HEK293 (cell line): ENCODE data around the gene CYP11A1.

Source experiments
- BCL11A ChIP-seq: fragments of 450-650 bp; formaldehyde crosslinking; IDR thresholded peaks from 2 replicates; pipeline ENCODE4 v1.5.1; 2016; ENCODE audit warnings: low read depth, missing biosample characterization, missing genetic modification characterization
- EGR2 ChIP-seq: fragments of 450-650 bp; formaldehyde crosslinking; IDR thresholded peaks from 2 replicates; pipeline ENCODE4 v1.5.1; 2016; ENCODE audit warnings: low read depth, missing biosample characterization, missing genetic modification characterization
- KLF1 ChIP-seq: fragments of 450-650 bp; formaldehyde crosslinking; IDR thresholded peaks from 2 replicates; pipeline ENCODE4 v1.5.1; 2016; ENCODE audit warnings: missing biosample characterization, missing genetic modification characterization
- KLF10 ChIP-seq: fragments of 450-650 bp; IDR thresholded peaks from 2 replicates; pipeline ENCODE4 v1.5.1; 2018; ENCODE audit warnings: missing biosample characterization, mild to moderate bottlenecking, missing genetic modification characterization
- KLF16 ChIP-seq: fragments of 450-650 bp; formaldehyde crosslinking; IDR thresholded peaks from 2 replicates; pipeline ENCODE4 v1.5.1; 2017; ENCODE audit warnings: missing biosample characterization, missing genetic modification characterization
- SETDB1 ChIP-seq: IDR thresholded peaks from one replicate; pipeline ENCODE4 v1.6.1; 2017; ENCODE audit warnings: mild to moderate bottlenecking, low read length, moderate library complexity, mixed read lengths; ENCODE audit not compliant: insufficient read length
- SP2 ChIP-seq: fragments of 450-650 bp; formaldehyde crosslinking; IDR thresholded peaks from 2 replicates; pipeline ENCODE4 v1.5.1; 2016; ENCODE audit warnings: missing biosample characterization, missing genetic modification characterization
- SP7 ChIP-seq: fragments of 450-650 bp; formaldehyde crosslinking; IDR thresholded peaks from 2 replicates; pipeline ENCODE4 v1.5.1; 2016; ENCODE audit warnings: missing biosample characterization, missing genetic modification characterization
- WT1 ChIP-seq: fragments of 450-650 bp; formaldehyde crosslinking; IDR thresholded peaks from 2 replicates; pipeline ENCODE4 v1.5.1; 2016; ENCODE audit warnings: missing biosample characterization, missing genetic modification characterization
- ZBTB17 ChIP-seq: fragments of 450-650 bp; formaldehyde crosslinking; IDR thresholded peaks from 2 replicates; pipeline ENCODE4 v1.5.1; 2016; ENCODE audit warnings: missing biosample characterization, missing genetic modification characterization
- ZBTB20 ChIP-seq: fragments of 450-650 bp; formaldehyde crosslinking; IDR thresholded peaks from 2 replicates; pipeline ENCODE4 v1.5.1; 2016; ENCODE audit warnings: missing biosample characterization, missing genetic modification characterization
- ZBTB7A ChIP-seq: fragments of 450-650 bp; formaldehyde crosslinking; IDR thresholded peaks from 2 replicates; pipeline ENCODE4 v1.5.1; 2016; ENCODE audit warnings: low read depth, missing biosample characterization, missing genetic modification characterization
- ZBTB8A ChIP-seq: fragments of 450-650 bp; formaldehyde crosslinking; IDR thresholded peaks from 2 replicates; pipeline ENCODE4 v1.5.1; 2016; ENCODE audit warnings: missing biosample characterization, missing genetic modification characterization
- ZFP37 ChIP-seq: fragments of 450-650 bp; formaldehyde crosslinking; IDR thresholded peaks from 2 replicates; pipeline ENCODE4 v1.5.1; 2016; ENCODE audit warnings: missing biosample characterization, missing genetic modification characterization
- ZFP69B ChIP-seq: fragments of 450-650 bp; formaldehyde crosslinking; IDR thresholded peaks from 2 replicates; pipeline ENCODE4 v1.5.1; 2016; ENCODE audit warnings: missing biosample characterization, missing genetic modification characterization
- ZIC2 ChIP-seq: fragments of 450-650 bp; formaldehyde crosslinking; IDR thresholded peaks from 2 replicates; pipeline ENCODE4 v1.5.1; 2016; ENCODE audit warnings: missing biosample characterization, missing genetic modification characterization
- ZNF335 ChIP-seq: fragments of 450-650 bp; formaldehyde crosslinking; conservative IDR thresholded peaks from 2 replicates; pipeline ENCODE4 v1.5.1; 2016; ENCODE audit warnings: missing biosample characterization, missing genetic modification characterization
- ZNF341 ChIP-seq: fragments of 450-650 bp; formaldehyde crosslinking; IDR thresholded peaks from 2 replicates; pipeline ENCODE4; 2016; ENCODE audit warnings: low read depth, missing biosample characterization, missing genetic modification characterization
- ZNF398 ChIP-seq: fragments of 450-650 bp; formaldehyde crosslinking; IDR thresholded peaks from 2 replicates; pipeline ENCODE4 v1.5.1; 2017; ENCODE audit warnings: missing biosample characterization, missing genetic modification characterization
- ZNF404 ChIP-seq: fragments of 450-650 bp; formaldehyde crosslinking; IDR thresholded peaks from 2 replicates; pipeline ENCODE4 v1.5.1; 2017; ENCODE audit warnings: missing biosample characterization, missing genetic modification characterization
- ZNF423 ChIP-seq: fragments of 450-650 bp; formaldehyde crosslinking; IDR thresholded peaks from 2 replicates; pipeline ENCODE4 v1.5.1; 2016; ENCODE audit warnings: missing biosample characterization, missing genetic modification characterization
- ZNF473 ChIP-seq: fragments of 450-650 bp; formaldehyde crosslinking; IDR thresholded peaks from 2 replicates; pipeline ENCODE4 v1.5.1; 2017; ENCODE audit warnings: missing biosample characterization, missing genetic modification characterization
- ZNF596 ChIP-seq: fragments of 450-650 bp; IDR thresholded peaks from 2 replicates; pipeline ENCODE4 v1.5.0; 2018; ENCODE audit warnings: missing biosample characterization, mild to moderate bottlenecking, missing genetic modification characterization, moderate library complexity
- ZNF654 ChIP-seq: fragments of 450-650 bp; formaldehyde crosslinking; IDR thresholded peaks from 2 replicates; pipeline ENCODE4 v1.5.1; 2016; ENCODE audit warnings: low read depth, missing biosample characterization, missing genetic modification characterization
- ZNF777 ChIP-seq: fragments of 450-650 bp; formaldehyde crosslinking; IDR thresholded peaks from 2 replicates; pipeline ENCODE4 v1.5.1; 2017; ENCODE audit warnings: missing biosample characterization, missing genetic modification characterization, borderline replicate concordance
- ZSCAN16 ChIP-seq: fragments of 450-650 bp; formaldehyde crosslinking; IDR thresholded peaks from 2 replicates; pipeline ENCODE4 v1.5.1; 2016; ENCODE audit warnings: missing biosample characterization, missing genetic modification characterization
- ZSCAN18 ChIP-seq: fragments of 450-650 bp; formaldehyde crosslinking; IDR thresholded peaks from 2 replicates; pipeline ENCODE4 v1.5.1; 2016; ENCODE audit warnings: missing biosample characterization, missing genetic modification characterization
- ZSCAN30 ChIP-seq: fragments of 450-650 bp; IDR thresholded peaks from 2 replicates; pipeline ENCODE4 v1.5.1; 2018; ENCODE audit warnings: missing biosample characterization, mild to moderate bottlenecking, missing genetic modification characterization, moderate library complexity
- TF ChIP-seq, protein P1 (sequence below): fragments of 450-650 bp; formaldehyde crosslinking; IDR thresholded peaks from 2 replicates; pipeline ENCODE4 v1.5.1; 2016; ENCODE audit warnings: missing biosample characterization, missing genetic modification characterization
- TF ChIP-seq, protein P2 (sequence below): fragments of 450-650 bp; formaldehyde crosslinking; IDR thresholded peaks from 2 replicates; pipeline ENCODE4 v1.5.1; 2017; ENCODE audit warnings: missing biosample characterization, missing genetic modification characterization
- TF ChIP-seq, protein P3 (sequence below): fragments of 450-650 bp; formaldehyde crosslinking; IDR thresholded peaks from 2 replicates; pipeline ENCODE4 v1.5.1; 2016; ENCODE audit warnings: missing biosample characterization, missing genetic modification characterization

CYP11A1 gene

DNA sequence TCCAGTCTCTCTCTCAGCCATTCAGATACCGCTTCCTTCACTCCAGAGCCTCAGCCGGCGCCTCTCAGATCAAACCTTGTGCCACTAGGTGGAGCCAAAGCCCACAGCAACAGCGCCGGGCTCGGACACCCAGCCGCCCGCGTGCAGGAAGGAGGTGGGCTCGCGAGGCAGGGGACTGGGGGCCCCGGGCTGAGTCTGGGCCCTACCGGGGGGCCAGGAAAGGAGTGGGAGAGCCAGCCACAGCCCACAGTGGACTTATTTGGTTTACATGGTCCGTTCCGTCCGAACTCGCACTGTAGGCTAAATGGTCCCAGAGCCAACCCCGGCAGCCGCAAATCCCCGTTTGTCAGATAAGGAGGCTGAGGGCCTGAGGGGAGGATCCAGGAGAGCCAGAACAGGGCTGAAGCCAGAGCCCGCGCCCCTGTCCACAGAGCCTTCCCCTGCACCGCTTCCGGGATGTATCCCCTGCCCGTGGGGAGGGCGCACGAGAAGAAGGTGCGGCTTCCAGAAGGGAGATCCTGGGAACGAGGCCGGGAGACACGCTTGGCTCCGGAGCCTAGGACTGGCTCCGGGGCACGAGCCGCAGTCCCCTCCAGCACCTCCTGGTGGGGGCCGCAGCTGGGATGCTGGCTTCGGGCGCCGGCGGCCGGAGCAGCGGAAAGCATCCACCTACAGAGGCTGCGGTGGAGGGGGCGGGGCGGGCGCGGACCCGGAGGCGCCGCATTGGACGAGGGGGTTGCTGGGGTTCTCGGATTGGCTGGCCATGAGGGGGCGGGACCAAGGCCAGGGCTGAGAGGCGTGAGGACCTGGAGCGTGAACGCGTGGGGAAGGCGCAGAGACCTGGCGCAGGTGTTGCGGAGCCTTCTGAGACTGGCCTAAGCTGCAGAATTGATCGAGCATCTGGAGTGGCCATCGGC lies 6.5 kb upstream of the CYP11A1 start (continued):
- TF ChIP-seq ZNF398 (tag by site-specific recombination) (peak; percentile 73), WT1 (tag by site-specific recombination) (peak; percentile 46; the same call in 1 of the 2 replicates), ZNF473 (tag by site-specific recombination) (no peak), ZNF341 (0 out of 2 replicates have a peak, but pooled peaks have one; percentile 17), ZIC2 (tag by site-specific recombination) (peak; percentile 83), ZBTB17 (tag by site-specific recombination) (peak; percentile 95), SETDB1 (no peak), ZFP69B (tag by site-specific recombination) (peak; percentile 81), SP2 (tag by site-specific recombination) (peak; percentile 97), SP7 (tag by site-specific recombination) (peak; percentile 69), ZSCAN16 (tag by site-specific recombination) (0 out of 2 replicates have a peak, but pooled peaks have one; percentile 20), ZNF596 (0 out of 2 replicates have a peak, but pooled peaks have one; percentile 5), ZNF777 (tag by site-specific recombination) (peak; percentile 51; the same call in 1 of the 2 replicates), ZNF423 (peak; percentile 78), ZBTB8A (peak; percentile 96), ZSCAN18 (no peak), ZSCAN30 (tag by site-specific recombination) (peak; percentile 76), KLF16 (peak; percentile 44; the same call in 1 of the 2 replicates), EGR2 (tag by site-specific recombination) (peak; percentile 44), ZBTB7A (tag by site-specific recombination) (0 out of 2 replicates have a peak, but pooled peaks have one; percentile 70), ZNF404 (no peak), KLF10 (0 out of 2 replicates have a peak, but pooled peaks have one; percentile 18), ZFP37 (tag by site-specific recombination) (peak; percentile 93; the same call in 1 of the 2 replicates), ZBTB20 (peak; percentile 95), ZNF654 (tag by site-specific recombination) (peak; percentile 99), ZNF335 (tag by site-specific recombination) (peak; percentile 91), KLF1 (tag by site-specific recombination) (no peak), BCL11A (tag by site-specific recombination) (peak; percentile 70)
- TF ChIP-seq, protein P1, sequence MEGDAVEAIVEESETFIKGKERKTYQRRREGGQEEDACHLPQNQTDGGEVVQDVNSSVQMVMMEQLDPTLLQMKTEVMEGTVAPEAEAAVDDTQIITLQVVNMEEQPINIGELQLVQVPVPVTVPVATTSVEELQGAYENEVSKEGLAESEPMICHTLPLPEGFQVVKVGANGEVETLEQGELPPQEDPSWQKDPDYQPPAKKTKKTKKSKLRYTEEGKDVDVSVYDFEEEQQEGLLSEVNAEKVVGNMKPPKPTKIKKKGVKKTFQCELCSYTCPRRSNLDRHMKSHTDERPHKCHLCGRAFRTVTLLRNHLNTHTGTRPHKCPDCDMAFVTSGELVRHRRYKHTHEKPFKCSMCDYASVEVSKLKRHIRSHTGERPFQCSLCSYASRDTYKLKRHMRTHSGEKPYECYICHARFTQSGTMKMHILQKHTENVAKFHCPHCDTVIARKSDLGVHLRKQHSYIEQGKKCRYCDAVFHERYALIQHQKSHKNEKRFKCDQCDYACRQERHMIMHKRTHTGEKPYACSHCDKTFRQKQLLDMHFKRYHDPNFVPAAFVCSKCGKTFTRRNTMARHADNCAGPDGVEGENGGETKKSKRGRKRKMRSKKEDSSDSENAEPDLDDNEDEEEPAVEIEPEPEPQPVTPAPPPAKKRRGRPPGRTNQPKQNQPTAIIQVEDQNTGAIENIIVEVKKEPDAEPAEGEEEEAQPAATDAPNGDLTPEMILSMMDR (tag by site-specific recombination) = peak; percentile 98
- TF ChIP-seq, protein P2, sequence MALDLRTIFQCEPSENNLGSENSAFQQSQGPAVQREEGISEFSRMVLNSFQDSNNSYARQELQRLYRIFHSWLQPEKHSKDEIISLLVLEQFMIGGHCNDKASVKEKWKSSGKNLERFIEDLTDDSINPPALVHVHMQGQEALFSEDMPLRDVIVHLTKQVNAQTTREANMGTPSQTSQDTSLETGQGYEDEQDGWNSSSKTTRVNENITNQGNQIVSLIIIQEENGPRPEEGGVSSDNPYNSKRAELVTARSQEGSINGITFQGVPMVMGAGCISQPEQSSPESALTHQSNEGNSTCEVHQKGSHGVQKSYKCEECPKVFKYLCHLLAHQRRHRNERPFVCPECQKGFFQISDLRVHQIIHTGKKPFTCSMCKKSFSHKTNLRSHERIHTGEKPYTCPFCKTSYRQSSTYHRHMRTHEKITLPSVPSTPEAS = peak; percentile 16; the same call in 1 of the 2 replicates
- TF ChIP-seq, protein P3, sequence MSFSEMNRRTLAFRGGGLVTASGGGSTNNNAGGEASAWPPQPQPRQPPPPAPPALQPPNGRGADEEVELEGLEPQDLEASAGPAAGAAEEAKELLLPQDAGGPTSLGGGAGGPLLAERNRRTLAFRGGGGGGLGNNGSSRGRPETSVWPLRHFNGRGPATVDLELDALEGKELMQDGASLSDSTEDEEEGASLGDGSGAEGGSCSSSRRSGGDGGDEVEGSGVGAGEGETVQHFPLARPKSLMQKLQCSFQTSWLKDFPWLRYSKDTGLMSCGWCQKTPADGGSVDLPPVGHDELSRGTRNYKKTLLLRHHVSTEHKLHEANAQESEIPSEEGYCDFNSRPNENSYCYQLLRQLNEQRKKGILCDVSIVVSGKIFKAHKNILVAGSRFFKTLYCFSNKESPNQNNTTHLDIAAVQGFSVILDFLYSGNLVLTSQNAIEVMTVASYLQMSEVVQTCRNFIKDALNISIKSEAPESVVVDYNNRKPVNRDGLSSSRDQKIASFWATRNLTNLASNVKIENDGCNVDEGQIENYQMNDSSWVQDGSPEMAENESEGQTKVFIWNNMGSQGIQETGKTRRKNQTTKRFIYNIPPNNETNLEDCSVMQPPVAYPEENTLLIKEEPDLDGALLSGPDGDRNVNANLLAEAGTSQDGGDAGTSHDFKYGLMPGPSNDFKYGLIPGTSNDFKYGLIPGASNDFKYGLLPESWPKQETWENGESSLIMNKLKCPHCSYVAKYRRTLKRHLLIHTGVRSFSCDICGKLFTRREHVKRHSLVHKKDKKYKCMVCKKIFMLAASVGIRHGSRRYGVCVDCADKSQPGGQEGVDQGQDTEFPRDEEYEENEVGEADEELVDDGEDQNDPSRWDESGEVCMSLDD (tag by site-specific recombination) = peak; percentile 84
